H9 (cell line): ENCODE measurements around the gene PDE5A. TPM values are rescaled to one million over a fixed set of nuclear protein-coding genes. Genes with fewer than 3 reads are reported as not detected.

Experiments used
- DNase-seq: peaks from one replicate; pipeline ENCODE4 v3.0.0-alpha.2; 2017
- H2AFZ ChIP-seq: one replicate; pipeline ENCODE4 v1.6.1; 2013; ENCODE audit warnings: mild to moderate bottlenecking, low read length, control low read depth, moderate library complexity
- H2AK5ac ChIP-seq: 2 replicates; pipeline ENCODE4 v1.6.1; 2013; ENCODE audit warnings: low read length, control low read depth, mixed read lengths; ENCODE audit not compliant: insufficient read length
- H2BK120ac ChIP-seq: one replicate; pipeline ENCODE4 v1.6.1; 2013; ENCODE audit warnings: low read depth, mild to moderate bottlenecking, low read length, control low read depth, inconsistent platforms; ENCODE audit not compliant: poor library complexity, severe bottlenecking
- H2BK12ac ChIP-seq: 2 replicates; pipeline ENCODE4 v1.6.1; 2013; ENCODE audit warnings: low read length, control low read depth, mixed read lengths, low read depth; ENCODE audit not compliant: insufficient read length
- H2BK15ac ChIP-seq: 2 replicates; pipeline ENCODE4 v1.6.1; 2013; ENCODE audit warnings: low read depth, low read length, control low read depth
- H2BK20ac ChIP-seq: one replicate; pipeline ENCODE4 v1.6.1; 2013; ENCODE audit warnings: low read depth, mild to moderate bottlenecking, low read length, control low read depth, inconsistent platforms; ENCODE audit not compliant: poor library complexity, severe bottlenecking
- H2BK5ac ChIP-seq: 2 replicates; pipeline ENCODE4 v1.6.1; 2013; ENCODE audit warnings: low read length, control low read depth, mixed read lengths; ENCODE audit not compliant: insufficient read length
- H3K14ac ChIP-seq: 2 replicates; pipeline ENCODE4 v1.6.1; 2013; ENCODE audit warnings: low read length, control low read depth; ENCODE audit not compliant: insufficient read depth
- H3K18ac ChIP-seq: 2 replicates; pipeline ENCODE4 v1.6.1; 2013; ENCODE audit warnings: low read depth, mild to moderate bottlenecking, mixed read lengths, low read length, control low read depth; ENCODE audit not compliant: insufficient read length
- H3K23ac ChIP-seq: 2 replicates; pipeline ENCODE4 v1.6.1; 2013; ENCODE audit warnings: low read length, control low read depth, mixed read lengths, low read depth; ENCODE audit not compliant: insufficient read length
- H3K23me2 ChIP-seq: 2 replicates; pipeline ENCODE4 v1.6.1; 2013; ENCODE audit warnings: low read depth, mild to moderate bottlenecking, mixed read lengths, low read length, control low read depth; ENCODE audit not compliant: insufficient read length, poor library complexity, severe bottlenecking
- H3K27ac ChIP-seq: 2 replicates; pipeline ENCODE4 v1.5.1; 2013; ENCODE audit warnings: low read length, control low read depth, mixed read lengths, low read depth; ENCODE audit not compliant: insufficient read length
- H3K27me3 ChIP-seq: 2 replicates; pipeline ENCODE4 v1.6.1; 2013; ENCODE audit warnings: low read length, control low read depth, inconsistent platforms; ENCODE audit not compliant: insufficient read depth
- H3K4ac ChIP-seq: 2 replicates; pipeline ENCODE4 v1.6.1; 2013; ENCODE audit warnings: low read depth, mild to moderate bottlenecking, control low read depth, inconsistent platforms, low read length, moderate library complexity
- H3K4me1 ChIP-seq: 2 replicates; pipeline ENCODE4 v1.6.1; 2013; ENCODE audit warnings: low read length, control low read depth, inconsistent platforms; ENCODE audit not compliant: insufficient read depth
- H3K4me2 ChIP-seq: 2 replicates; pipeline ENCODE4 v1.6.1; 2013; ENCODE audit warnings: low read length, control low read depth, mixed read lengths; ENCODE audit not compliant: insufficient read length, insufficient read depth
- H3K56ac ChIP-seq: 2 replicates; pipeline ENCODE4 v1.6.1; 2013; ENCODE audit warnings: low read depth, mild to moderate bottlenecking, mixed read lengths, low read length, control low read depth; ENCODE audit not compliant: insufficient read length
- H3K79me1 ChIP-seq: 2 replicates; pipeline ENCODE4 v1.6.1; 2013; ENCODE audit warnings: low read depth, mild to moderate bottlenecking, moderate library complexity, low read length, control low read depth, inconsistent platforms; ENCODE audit not compliant: insufficient read depth, poor library complexity, severe bottlenecking
- H3K79me2 ChIP-seq: 2 replicates; pipeline ENCODE4 v1.6.1; 2013; ENCODE audit warnings: low read length, control low read depth, inconsistent platforms; ENCODE audit not compliant: insufficient read depth
- H3K9ac ChIP-seq: 2 replicates; pipeline ENCODE4 v1.6.1; 2013; ENCODE audit warnings: low read length, control low read depth, mixed read lengths; ENCODE audit not compliant: insufficient read length; ENCODE audit errors: extremely low read depth
- H3K9me3 ChIP-seq: one replicate; pipeline ENCODE4 v1.6.1; 2013; ENCODE audit warnings: low read depth, low read length, inconsistent platforms; ENCODE audit not compliant: control insufficient read depth
- H3T11ph ChIP-seq: one replicate; pipeline ENCODE4 v1.6.1; 2013; ENCODE audit warnings: mild to moderate bottlenecking, low read length, control low read depth, inconsistent platforms
- H4K20me1 ChIP-seq: one replicate; pipeline ENCODE4 v1.6.1; 2013; ENCODE audit not compliant: control insufficient read depth, insufficient read length, insufficient read depth
- H4K5ac ChIP-seq: 2 replicates; pipeline ENCODE4 v1.6.1; 2013; ENCODE audit warnings: low read depth, mild to moderate bottlenecking, mixed read lengths, low read length, control low read depth; ENCODE audit not compliant: insufficient read length
- H4K8ac ChIP-seq: replicated peaks from 2 replicates; pipeline ENCODE4 v1.6.1; 2013; ENCODE audit warnings: low read length, control low read depth, mixed read lengths, low read depth; ENCODE audit not compliant: insufficient read length
- H4K91ac ChIP-seq: 2 replicates; pipeline ENCODE4 v1.6.1; 2013; ENCODE audit warnings: low read depth, mild to moderate bottlenecking, moderate library complexity, mixed read lengths, low read length, control low read depth; ENCODE audit not compliant: insufficient read length
- H3K27ac Mint-ChIP-seq, 3 experiments: 2 replicates in 2 of 3; 3 replicates in 1 of 3; pipeline ENCODE4 v1.8.0; 2020 to 2021; ENCODE audit warnings: mixed read lengths in 3 of 3, mild to moderate bottlenecking in 1 of 3, moderate library complexity in 1 of 3
- H3K27me3 Mint-ChIP-seq: 2 replicates; pipeline ENCODE4 v1.8.0; 2021; ENCODE audit warnings: low read depth, mild to moderate bottlenecking, moderate library complexity, mixed read lengths
- H3K36me3 Mint-ChIP-seq, 3 experiments: 2 replicates in 2 of 3; 3 replicates in 1 of 3; pipeline ENCODE4 v1.8.0; 2020 to 2021; ENCODE audit warnings: low read depth in 3 of 3, mixed read lengths in 3 of 3; ENCODE audit not compliant: insufficient read depth in 1 of 3
- H3K4me1 Mint-ChIP-seq, 2 experiments: 2 replicates each; pipeline ENCODE4 v1.8.0; 2020; ENCODE audit warnings: mixed read lengths in 2 of 2
- H3K4me3 Mint-ChIP-seq, 2 experiments: 2 replicates in 1 of 2; 3 replicates in 1 of 2; pipeline ENCODE4 v1.8.0; 2020 to 2021; ENCODE audit warnings: mild to moderate bottlenecking in 2 of 2, mixed read lengths in 2 of 2, moderate library complexity in 1 of 2
- H3K9me3 Mint-ChIP-seq, 2 experiments: 2 replicates in 1 of 2; 3 replicates in 1 of 2; pipeline ENCODE4 v1.8.0; 2020; ENCODE audit warnings: mild to moderate bottlenecking in 2 of 2, mixed read lengths in 2 of 2, moderate library complexity in 1 of 2
- total RNA-seq: library from RNA; stranded (reverse); gene quantifications from 2 replicates; pipeline ENCODE4 v1.2.1, GENCODE V29; 2021
- TF ChIP-seq, protein P1 (sequence below): fragments of 200-600 bp; sonication (generic); conservative IDR thresholded peaks from 3 replicates; pipeline ENCODE4 v1.8.0; 2021; ENCODE audit warnings: antibody characterized with exemption, mild to moderate bottlenecking

PDE5A gene
- total RNA-seq, 1 experiment from 2014 or later: 15.7 TPM

DNA sequence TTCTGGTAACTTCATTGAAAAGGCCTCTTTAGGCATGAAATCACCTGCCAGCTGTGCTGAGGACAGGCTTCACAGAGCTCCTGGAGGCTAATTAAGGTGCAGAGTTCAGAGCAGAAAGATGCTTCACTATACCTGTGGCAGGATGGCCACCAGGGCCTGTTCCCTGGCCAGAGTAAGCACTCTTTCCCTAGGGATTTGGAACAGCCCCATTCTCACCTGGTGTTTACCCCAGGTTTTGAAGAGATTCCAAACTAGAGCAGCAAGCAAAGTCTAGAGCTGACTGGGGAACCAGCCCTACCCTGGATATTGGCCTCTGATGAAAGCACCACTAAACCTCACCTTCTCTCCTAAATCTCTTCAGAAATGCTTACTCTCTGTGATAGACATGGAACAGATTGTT is 148.8 kb downstream of the PDE5A start:
- no peak overlapping the region for H4K5ac ChIP-seq
- H3K9ac ChIP-seq: no peak overlapping the region
- no peak overlapping the region for H3K27ac ChIP-seq
- H2AK5ac ChIP-seq: no peak overlapping the region
- Mint-ChIP-seq H3K27me3 (peaks cover 8% of the 10 kb centered on the region), H3K4me1 (no peaks in the 10 kb centered on the region), H3K9me3 (peaks cover 30 to 35% of the 10 kb centered on the region in 2 experiments), H3K27ac (no peak overlapping the region), H3K36me3 (peaks cover 55 to 69% (median 63%) of the 10 kb centered on the region in 3 experiments), H3K4me3 (no peak overlapping the region)
- H3K4me1 ChIP-seq: no peaks in the 10 kb centered on the region
- H2AFZ ChIP-seq: no peak overlapping the region
- H2BK12ac ChIP-seq: no peak overlapping the region
- H3K9me3 ChIP-seq: peaks cover 12% of the 10 kb centered on the region
- no peaks in the 10 kb centered on the region for H3K23me2 ChIP-seq
- H2BK120ac ChIP-seq: no peak overlapping the region
- TF ChIP-seq, protein P1, sequence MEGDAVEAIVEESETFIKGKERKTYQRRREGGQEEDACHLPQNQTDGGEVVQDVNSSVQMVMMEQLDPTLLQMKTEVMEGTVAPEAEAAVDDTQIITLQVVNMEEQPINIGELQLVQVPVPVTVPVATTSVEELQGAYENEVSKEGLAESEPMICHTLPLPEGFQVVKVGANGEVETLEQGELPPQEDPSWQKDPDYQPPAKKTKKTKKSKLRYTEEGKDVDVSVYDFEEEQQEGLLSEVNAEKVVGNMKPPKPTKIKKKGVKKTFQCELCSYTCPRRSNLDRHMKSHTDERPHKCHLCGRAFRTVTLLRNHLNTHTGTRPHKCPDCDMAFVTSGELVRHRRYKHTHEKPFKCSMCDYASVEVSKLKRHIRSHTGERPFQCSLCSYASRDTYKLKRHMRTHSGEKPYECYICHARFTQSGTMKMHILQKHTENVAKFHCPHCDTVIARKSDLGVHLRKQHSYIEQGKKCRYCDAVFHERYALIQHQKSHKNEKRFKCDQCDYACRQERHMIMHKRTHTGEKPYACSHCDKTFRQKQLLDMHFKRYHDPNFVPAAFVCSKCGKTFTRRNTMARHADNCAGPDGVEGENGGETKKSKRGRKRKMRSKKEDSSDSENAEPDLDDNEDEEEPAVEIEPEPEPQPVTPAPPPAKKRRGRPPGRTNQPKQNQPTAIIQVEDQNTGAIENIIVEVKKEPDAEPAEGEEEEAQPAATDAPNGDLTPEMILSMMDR: no peak
- H3K23ac ChIP-seq: no peak overlapping the region
- H4K91ac ChIP-seq: no peak overlapping the region
- H3K56ac ChIP-seq: no peak overlapping the region
- no peaks in the 10 kb centered on the region for H3K79me1 ChIP-seq
- H4K8ac ChIP-seq: no peak overlapping the region
- no peak overlapping the region for H3K4me2 ChIP-seq
- H3K14ac ChIP-seq: no peak overlapping the region
- H3K18ac ChIP-seq: no peak overlapping the region
- H2BK15ac ChIP-seq: no peak overlapping the region
- no peak overlapping the region for H3T11ph ChIP-seq
- no peaks in the 10 kb centered on the region for H3K27me3 ChIP-seq
- no peaks in the 10 kb centered on the region for H3K79me2 ChIP-seq
- H2BK20ac ChIP-seq: no peak overlapping the region
- no peak overlapping the region for H3K4ac ChIP-seq
- H4K20me1 ChIP-seq: no peaks in the 10 kb centered on the region
- no peak for DNase-seq
- no peak overlapping the region for H2BK5ac ChIP-seq
